Left ventricle myocardium inferior (tissue), 1 donor: ENCODE results near the gene DLGAP4. TPM values are rescaled to one million over a fixed set of nuclear protein-coding genes. Genes with fewer than 3 reads are reported as not detected.

Experiments
- DNase-seq: peaks from one replicate; pipeline ENCODE4 v3.0.0-alpha.2; 2020
- H3K27ac ChIP-seq: fragments of 200-600 bp; replicated peaks from 2 replicates; pipeline ENCODE4 v1.8.0; 2021
- H3K27me3 ChIP-seq: fragments of 200-600 bp; 2 replicates; pipeline ENCODE4 v1.8.0; 2021; ENCODE audit warnings: low read depth
- H3K36me3 ChIP-seq: fragments of 200-600 bp; 2 replicates; pipeline ENCODE4 v1.8.0; 2021
- H3K4me1 ChIP-seq: fragments of 200-600 bp; 2 replicates; pipeline ENCODE4 v1.8.0; 2021
- H3K4me3 ChIP-seq: fragments of 200-600 bp; 2 replicates; pipeline ENCODE4 v1.8.0; 2021; ENCODE audit warnings: mild to moderate bottlenecking, moderate library complexity
- H3K9me3 ChIP-seq: fragments of 200-600 bp; replicated peaks from 2 replicates; pipeline ENCODE4 v1.8.0; 2021
- CTCF ChIP-seq: fragments of 200-600 bp; IDR thresholded peaks from 2 replicates; pipeline ENCODE4 v1.8.0; 2021; ENCODE audit warnings: antibody characterized with exemption, mild to moderate bottlenecking, borderline replicate concordance
- intact Hi-C: fragments of 100-400 bp; cut with micrococcal nuclease; formaldehyde crosslinking; loops from one replicate; pipeline ENCODE4 v1.11.0; 2022
- total RNA-seq: library from RNA; stranded (reverse); fragmentation: NEBNext Ultra II Directional; extraction: Animal tissue kit (Norgen Biotek cat#: 25700); gene quantifications from one replicate; pipeline ENCODE4 v1.2.1, GENCODE V29; 2021
- donor health status: DM: no; HTN: yes; CAD: no; lungs with severe emphysema.

DLGAP4 gene
- total RNA-seq, 1 donor from 2014 or later = 51.7 TPM

- H3K4me3 ChIP-seq = no peak overlapping the region
- H3K9me3 ChIP-seq = no peaks in the 10 kb centered on the region
- intact Hi-C loops = no loop called here
- DNase-seq = no peak
- H3K4me1 ChIP-seq = peaks cover 13% of the 10 kb centered on the region
- no peak for TF ChIP-seq CTCF
- H3K36me3 ChIP-seq = no peaks in the 10 kb centered on the region
- H3K27ac ChIP-seq = no peak overlapping the region
- peaks cover 100% of the 10 kb centered on the region for H3K27me3 ChIP-seq
Observed at GRCh38 chr20:36303020-36303595, 3.0 kb upstream of the DLGAP4 start.

- no peaks in the 10 kb centered on the region for H3K36me3 ChIP-seq
- H3K27ac ChIP-seq = no peak overlapping the region
- peaks cover 100% of the 10 kb centered on the region for H3K27me3 ChIP-seq
- no peak for TF ChIP-seq CTCF
- no peak overlapping the region for H3K4me3 ChIP-seq
- intact Hi-C loops = no loop called here
- DNase-seq = no peak
- H3K9me3 ChIP-seq = no peaks in the 10 kb centered on the region
- peaks cover 13% of the 10 kb centered on the region for H3K4me1 ChIP-seq
Observed at GRCh38 chr20:36303831-36304230, 2.3 kb upstream of the DLGAP4 start.

GRCh38 chr20:36304786-36305495, 1.2 kb upstream of the DLGAP4 start:
- intact Hi-C loops = no loop called here
- H3K36me3 ChIP-seq = no peaks in the 10 kb centered on the region
- no peak overlapping the region for H3K4me3 ChIP-seq
- no peak overlapping the region for H3K27ac ChIP-seq
- peaks cover 13% of the 10 kb centered on the region for H3K4me1 ChIP-seq
- DNase-seq = no peak
- H3K9me3 ChIP-seq = no peaks in the 10 kb centered on the region
- no peak for TF ChIP-seq CTCF
- H3K27me3 ChIP-seq = peaks cover 100% of the 10 kb centered on the region

GRCh38 chr20:36306553-36307411, 643 bp downstream of the DLGAP4 start:
- Histone ChIP-seq H3K4me1 (peaks cover 13% of the 10 kb centered on the region), H3K36me3 (no peaks in the 10 kb centered on the region), H3K4me3 (peak overlapping the region; percentile 51), H3K27ac (no peak overlapping the region), H3K27me3 (peaks cover 100% of the 10 kb centered on the region), H3K9me3 (no peaks in the 10 kb centered on the region)
- no peak for TF ChIP-seq CTCF
- intact Hi-C loops = no loop called here
- DNase-seq = no peak

GRCh38 chr20:36307412-36308325, 1.5 kb downstream of the DLGAP4 start:
- H3K36me3 ChIP-seq = no peaks in the 10 kb centered on the region
- H3K4me1 ChIP-seq = peaks cover 13% of the 10 kb centered on the region
- no peak for TF ChIP-seq CTCF
- peaks cover 100% of the 10 kb centered on the region for H3K27me3 ChIP-seq
- DNase-seq = no peak
- no peaks in the 10 kb centered on the region for H3K9me3 ChIP-seq
- intact Hi-C loops = no loop called here
- H3K27ac ChIP-seq = no peak overlapping the region
- H3K4me3 ChIP-seq = no peak overlapping the region
